Measurements from ENCODE around the gene DNM3.

The DNM3 gene

GRCh38 chr1:172090511-172090817, 249.2 kb downstream of the DNM3 start:
- no peaks in the 10 kb centered on the region for H4K20me1 ChIP-seq (ENCODE audit: insufficient read depth, low read length)
- H3K9me2 ChIP-seq (ENCODE audit: low read depth, low read length): no peaks in the 10 kb centered on the region
- no peak overlapping the region for H3K9ac ChIP-seq (ENCODE audit: low read length)
- TF ChIP-seq EZH2 (IDR thresholded peaks at IDR 0.05; ENCODE audit: borderline replicate concordance, low read length) (no peak), CTCF (IDR thresholded peaks at IDR 0.05; ENCODE audit: low read length) (no peak)
- H3K4me1 ChIP-seq (ENCODE audit: insufficient read depth, low read length, severe bottlenecking): no peaks in the 10 kb centered on the region
- no peak overlapping the region for H2AFZ ChIP-seq (ENCODE audit: low read length)
- H3K36me3 ChIP-seq (ENCODE audit: insufficient read depth, low read length): no peaks in the 10 kb centered on the region
- no peaks in the 10 kb centered on the region for H3K79me2 ChIP-seq (ENCODE audit: insufficient read depth, low read length)
- no peaks in the 10 kb centered on the region for H3K9me3 ChIP-seq (ENCODE audit: low read length)
- H3K27ac ChIP-seq (ENCODE audit: low read depth, low read length, poor library complexity, severe bottlenecking): no peak overlapping the region
- no peaks in the 10 kb centered on the region for H3F3A ChIP-seq (ENCODE audit: insufficient read depth, low read length)
- no peak overlapping the region for H3K4me3 ChIP-seq (ENCODE audit: low read depth, low read length, poor library complexity, severe bottlenecking)
- H3K4me2 ChIP-seq (ENCODE audit: low read length): no peak overlapping the region
- H3K27me3 ChIP-seq (ENCODE audit: insufficient read depth, low read length): no peaks in the 10 kb centered on the region

- no peak overlapping the region for H3K27ac ChIP-seq (ENCODE audit: low read depth, low read length, poor library complexity, severe bottlenecking)
- H2AFZ ChIP-seq (ENCODE audit: low read length): no peak overlapping the region
- no peak overlapping the region for H3K9ac ChIP-seq (ENCODE audit: low read length)
- H3K9me3 ChIP-seq (ENCODE audit: low read length): no peaks in the 10 kb centered on the region
- H3K36me3 ChIP-seq (ENCODE audit: insufficient read depth, low read length): no peaks in the 10 kb centered on the region
- no peak overlapping the region for H3K4me3 ChIP-seq (ENCODE audit: low read depth, low read length, poor library complexity, severe bottlenecking)
- TF ChIP-seq CTCF (IDR thresholded peaks at IDR 0.05; ENCODE audit: low read length): no peak
- TF ChIP-seq EZH2 (IDR thresholded peaks at IDR 0.05; ENCODE audit: borderline replicate concordance, low read length): no peak
- no peaks in the 10 kb centered on the region for H3K27me3 ChIP-seq (ENCODE audit: insufficient read depth, low read length)
- H3F3A ChIP-seq (ENCODE audit: insufficient read depth, low read length): no peaks in the 10 kb centered on the region
- no peaks in the 10 kb centered on the region for H4K20me1 ChIP-seq (ENCODE audit: insufficient read depth, low read length)
- no peaks in the 10 kb centered on the region for H3K9me2 ChIP-seq (ENCODE audit: low read depth, low read length)
- no peaks in the 10 kb centered on the region for H3K4me1 ChIP-seq (ENCODE audit: insufficient read depth, low read length, severe bottlenecking)
- H3K4me2 ChIP-seq (ENCODE audit: low read length): no peak overlapping the region
- H3K79me2 ChIP-seq (ENCODE audit: insufficient read depth, low read length): no peaks in the 10 kb centered on the region
Measured at GRCh38 chr1:172095846-172096245, 254.5 kb downstream of the DNM3 start.

- no peaks in the 10 kb centered on the region for H3K9me3 ChIP-seq (ENCODE audit: low read length)
- no peaks in the 10 kb centered on the region for H3F3A ChIP-seq (ENCODE audit: insufficient read depth, low read length)
- no peak overlapping the region for H3K4me2 ChIP-seq (ENCODE audit: low read length)
- no peaks in the 10 kb centered on the region for H4K20me1 ChIP-seq (ENCODE audit: insufficient read depth, low read length)
- H3K9ac ChIP-seq (ENCODE audit: low read length): no peak overlapping the region
- H3K4me3 ChIP-seq (ENCODE audit: low read depth, low read length, poor library complexity, severe bottlenecking): no peak overlapping the region
- no peaks in the 10 kb centered on the region for H3K9me2 ChIP-seq (ENCODE audit: low read depth, low read length)
- no peak overlapping the region for H2AFZ ChIP-seq (ENCODE audit: low read length)
- no peaks in the 10 kb centered on the region for H3K36me3 ChIP-seq (ENCODE audit: insufficient read depth, low read length)
- no peak overlapping the region for H3K27ac ChIP-seq (ENCODE audit: low read depth, low read length, poor library complexity, severe bottlenecking)
- no peaks in the 10 kb centered on the region for H3K79me2 ChIP-seq (ENCODE audit: insufficient read depth, low read length)
- no peaks in the 10 kb centered on the region for H3K27me3 ChIP-seq (ENCODE audit: insufficient read depth, low read length)
- H3K4me1 ChIP-seq (ENCODE audit: insufficient read depth, low read length, severe bottlenecking): no peaks in the 10 kb centered on the region
- TF ChIP-seq EZH2 (IDR thresholded peaks at IDR 0.05; ENCODE audit: borderline replicate concordance, low read length) (no peak), CTCF (IDR thresholded peaks at IDR 0.05; ENCODE audit: low read length) (no peak)
Measured at GRCh38 chr1:172105230-172105629, 263.9 kb downstream of the DNM3 start.

Data from OCI-LY1 (cell line).